Measurements from ENCODE around the gene SLC17A1.

The SLC17A1 gene

DNA sequence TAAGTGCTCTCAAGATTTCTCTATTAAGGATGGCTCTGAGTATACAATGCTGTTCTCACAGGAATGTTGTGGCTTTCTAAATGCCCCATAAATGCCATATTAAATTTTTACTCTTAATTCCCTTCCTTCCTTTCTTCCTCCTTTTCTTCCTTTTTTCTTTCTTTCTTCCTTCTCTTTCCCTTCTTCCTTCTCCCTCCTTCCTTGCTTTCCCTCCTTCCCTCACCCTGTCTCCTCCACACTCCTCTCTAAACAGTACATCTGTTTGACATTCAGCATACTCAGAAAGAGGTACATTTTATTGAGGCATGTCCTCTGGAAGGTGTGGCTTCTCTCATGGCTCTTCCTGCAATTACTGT, 433 bp upstream of the SLC17A1 start:
- FAIRE-seq = no peak

DNA sequence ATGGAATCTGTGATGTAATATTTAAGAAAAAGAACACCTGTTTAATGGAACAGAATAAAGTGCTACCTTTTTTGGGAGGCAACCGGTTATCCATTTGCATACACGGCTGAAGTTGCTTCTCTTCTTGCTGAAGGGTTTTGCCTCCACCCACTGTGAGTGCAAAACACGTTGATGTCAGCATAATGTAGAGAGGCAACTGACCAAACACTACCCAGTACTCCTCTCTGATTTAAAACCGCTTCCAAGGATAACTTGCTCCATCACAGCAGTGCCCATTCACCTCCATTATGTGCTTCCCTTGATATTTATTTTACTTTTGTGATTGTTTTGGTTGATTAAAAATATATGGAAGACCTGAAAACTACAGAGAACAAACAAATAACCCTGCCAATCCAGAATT, 1.4 kb downstream of the SLC17A1 start:
- FAIRE-seq = no peak

DNA sequence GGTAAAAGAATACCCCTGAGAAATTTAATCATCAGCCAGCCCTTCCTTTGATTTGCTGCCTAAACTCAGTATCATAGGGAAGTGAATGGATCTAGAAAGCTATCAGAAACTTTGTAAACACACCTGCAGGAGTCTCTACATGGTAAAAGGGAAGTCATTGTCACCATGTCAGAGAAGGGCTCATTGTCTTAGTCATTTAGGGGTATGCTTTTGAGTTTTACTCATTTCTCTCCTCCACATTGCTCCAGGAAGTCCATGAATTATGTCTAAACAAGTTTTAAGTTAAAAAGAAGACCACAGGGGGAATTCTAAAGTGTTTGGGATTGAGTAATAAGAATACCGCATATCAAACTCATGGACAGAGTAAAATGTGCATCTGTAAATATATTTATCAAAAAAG, 2.5 kb downstream of the SLC17A1 start:
- FAIRE-seq = no peak

DNA sequence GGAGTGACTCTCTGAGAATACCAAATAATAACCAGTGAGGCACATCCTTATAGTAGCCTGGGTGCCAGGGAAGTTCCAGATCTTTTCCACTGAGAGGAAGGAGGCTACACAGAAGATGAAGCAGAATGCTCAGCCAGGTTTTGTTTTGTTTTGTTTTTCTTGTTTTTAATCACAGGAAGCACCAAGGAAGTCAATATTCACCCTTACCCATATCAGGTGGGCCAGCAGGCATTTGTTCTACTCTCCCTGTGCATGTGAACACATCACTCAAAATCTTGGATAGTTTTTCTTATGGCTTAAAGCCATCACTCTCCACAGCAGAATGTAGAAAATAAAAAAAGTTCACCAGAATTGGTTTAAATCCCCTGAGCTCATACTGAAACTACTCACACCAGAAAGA, 10.5 kb downstream of the SLC17A1 start:
- FAIRE-seq = no peak

DNA sequence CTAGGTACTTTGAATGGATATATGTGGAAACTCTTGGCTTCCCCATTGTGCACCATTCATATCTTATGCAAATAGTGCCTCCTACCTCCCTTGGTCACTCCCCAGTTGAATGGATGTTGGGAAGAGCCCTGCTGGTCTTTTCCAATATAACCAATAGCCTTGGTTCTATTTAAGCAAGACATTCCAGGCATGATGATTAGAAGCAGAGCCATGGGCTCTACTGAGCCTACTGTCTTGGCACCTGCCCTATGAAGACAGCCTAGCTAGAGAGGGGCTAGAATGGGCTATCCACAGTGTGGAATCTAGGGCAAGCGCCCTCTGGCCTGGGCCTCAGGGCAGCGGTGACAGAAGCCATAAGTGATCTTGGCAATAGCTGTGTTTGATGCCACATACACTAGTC, 15.6 kb downstream of the SLC17A1 start:
- no peak for FAIRE-seq

DNA sequence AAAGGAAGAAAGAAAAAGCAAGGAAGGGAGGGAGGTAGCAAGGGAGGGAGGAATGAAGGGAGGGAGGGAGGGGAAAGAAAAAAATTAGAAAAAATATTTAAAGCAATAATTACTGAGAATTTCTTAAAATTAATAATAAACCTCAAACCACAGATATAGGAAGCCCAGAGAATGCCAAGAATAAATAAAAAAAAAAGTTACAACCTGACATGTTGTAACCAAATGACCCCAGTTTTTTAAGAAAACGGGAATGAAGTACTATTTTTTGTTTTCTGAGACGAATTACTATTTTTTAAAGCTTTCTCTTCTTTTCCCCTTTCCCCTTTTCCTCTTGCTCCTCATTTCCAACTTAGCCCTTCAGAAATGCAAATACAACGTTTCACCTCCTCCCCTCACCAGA, 16.7 kb downstream of the SLC17A1 start:
- no peak for FAIRE-seq

DNA sequence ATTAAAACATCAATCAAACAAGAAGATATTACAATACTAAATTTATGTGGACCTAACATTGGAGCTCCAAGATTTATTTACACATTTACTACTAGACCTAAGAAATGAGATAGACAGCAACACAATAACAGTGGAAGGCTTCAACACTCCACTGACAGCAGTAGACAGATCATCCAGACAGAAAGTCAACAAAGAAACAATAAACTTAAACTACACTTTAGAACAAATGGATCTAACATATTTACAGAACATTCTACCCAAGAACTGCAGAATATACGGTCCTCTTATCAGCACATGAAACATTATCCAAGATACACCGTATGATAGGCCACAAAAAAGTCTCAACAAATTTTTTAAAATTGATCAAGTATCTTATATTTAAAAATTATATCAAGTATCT, 27.0 kb downstream of the SLC17A1 start:
- FAIRE-seq = no peak

DNA sequence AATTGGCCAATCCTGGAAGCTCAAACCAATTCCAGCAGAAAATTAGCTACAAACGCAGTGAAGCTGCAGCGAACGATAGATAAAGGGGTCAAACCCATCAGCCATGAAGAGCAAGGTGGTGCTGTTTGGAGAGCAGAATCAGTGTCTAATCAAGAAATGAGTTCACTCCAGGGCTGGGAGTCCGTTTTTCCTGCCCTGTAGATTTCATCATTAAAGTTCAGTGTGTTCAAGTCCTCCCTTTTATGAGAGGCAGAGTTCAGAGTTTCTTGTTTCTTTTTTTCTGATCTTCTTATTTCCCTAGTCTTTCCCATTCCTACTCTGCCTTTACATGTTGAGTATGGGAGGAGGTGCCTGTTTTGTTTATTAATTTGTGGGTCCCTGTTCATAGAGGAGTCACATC, 30.4 kb downstream of the SLC17A1 start:
- FAIRE-seq = no peak

DNA sequence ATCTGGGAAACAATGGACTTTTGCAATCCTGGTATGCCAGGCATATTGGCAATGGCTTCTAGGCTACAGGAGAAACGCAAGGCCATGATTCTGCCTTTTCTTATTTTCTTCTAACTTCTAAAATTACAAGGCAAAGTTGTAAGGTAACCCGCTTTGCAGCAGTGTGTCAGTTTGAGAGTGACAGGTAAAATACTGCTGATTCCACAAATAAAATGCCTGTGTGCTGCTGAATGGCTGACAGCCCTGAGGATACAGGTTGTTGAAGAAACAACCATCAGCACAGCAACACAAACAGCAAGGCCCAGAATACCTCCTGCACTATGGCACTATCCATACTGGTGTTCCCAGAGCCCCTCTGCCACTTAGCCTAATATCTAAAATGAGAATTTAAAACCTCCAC, 37.1 kb downstream of the SLC17A1 start:
- no peak for FAIRE-seq

DNA sequence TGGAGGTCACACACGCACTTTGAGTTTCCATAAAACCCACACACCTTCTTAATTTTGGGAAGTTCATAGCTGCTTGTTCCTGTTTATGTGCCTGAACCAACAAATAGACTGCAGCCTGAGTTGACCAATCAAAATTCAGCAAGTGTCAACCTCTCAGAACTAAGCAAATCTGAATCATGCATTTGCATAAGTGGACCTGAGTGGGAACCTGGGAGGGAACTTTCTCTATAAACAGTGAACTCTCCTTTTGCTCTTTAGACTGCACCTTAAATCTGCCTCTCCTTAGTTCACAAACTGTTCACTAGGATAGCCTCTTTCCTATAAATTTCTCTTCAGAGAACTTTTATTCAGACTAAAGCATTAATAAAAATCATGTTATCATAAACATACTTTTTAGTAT, 37.9 kb downstream of the SLC17A1 start:
- no peak for FAIRE-seq

DNA sequence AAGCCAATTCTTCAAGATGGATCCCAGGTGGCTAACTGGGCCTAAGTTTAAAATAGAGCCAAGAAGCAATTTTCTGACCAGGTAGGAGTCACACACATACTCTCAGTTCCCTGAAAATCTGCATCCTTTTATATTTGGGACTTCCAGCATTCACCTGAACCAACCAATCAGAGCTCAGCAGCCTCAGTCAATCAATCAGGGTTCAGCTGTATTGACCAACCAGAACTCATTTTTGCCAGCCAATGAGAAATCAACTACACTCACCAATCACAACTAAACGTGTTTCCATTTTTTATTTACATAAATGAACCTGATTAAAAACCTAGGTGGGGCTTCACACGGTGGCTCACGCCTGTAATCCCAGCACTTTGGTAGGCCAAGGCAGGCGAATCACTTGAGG, 39.8 kb downstream of the SLC17A1 start:
- no peak for FAIRE-seq

DNA sequence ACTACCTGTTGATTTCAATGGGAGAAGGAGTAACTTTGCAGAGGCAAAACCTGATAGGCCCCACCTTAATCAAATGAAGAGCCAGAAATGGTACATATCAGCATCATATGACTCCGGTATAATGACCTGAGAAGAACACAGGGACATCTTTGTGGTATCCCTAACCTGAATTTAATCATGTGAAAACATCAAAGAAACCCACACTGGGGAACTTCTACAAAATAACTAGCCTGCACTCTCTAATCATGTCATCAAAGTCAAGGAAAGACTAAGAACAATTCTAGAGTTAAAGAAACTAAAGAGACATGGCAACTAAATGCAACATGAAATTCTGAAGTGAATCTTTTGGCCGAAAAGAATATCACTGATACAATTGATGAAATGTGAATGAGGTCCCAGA, 42.4 kb downstream of the SLC17A1 start:
- no peak for FAIRE-seq

DNA sequence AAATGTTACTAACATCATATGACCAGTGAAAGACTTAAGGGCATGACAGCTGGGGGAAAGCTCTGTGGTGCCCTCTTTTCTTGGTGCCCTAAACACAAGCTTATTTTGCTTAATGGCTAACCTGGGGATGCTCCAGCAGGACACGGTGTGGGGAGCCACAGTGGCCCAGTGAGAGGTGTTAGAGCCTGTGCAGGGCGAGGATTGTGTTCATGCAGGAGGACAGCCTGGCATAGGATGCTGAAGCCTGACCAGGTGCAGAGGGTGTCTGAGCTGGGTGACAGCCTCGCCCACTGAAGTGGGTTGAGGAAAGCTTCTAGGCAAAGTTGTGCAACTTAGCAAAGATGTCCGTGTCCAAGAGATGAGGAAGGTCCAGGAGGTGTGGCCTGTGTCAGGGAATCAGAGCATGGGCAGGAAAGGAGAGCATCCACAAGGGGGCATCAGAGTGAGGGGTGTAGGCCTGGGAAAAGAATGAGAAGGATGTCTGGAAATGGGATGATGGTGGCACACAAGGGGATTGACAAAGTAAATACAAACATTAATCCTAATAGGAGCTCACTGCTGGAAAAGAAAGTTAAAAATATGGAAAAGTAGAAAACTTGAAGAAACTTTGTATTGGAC, 43.4 kb downstream of the SLC17A1 start:
- FAIRE-seq = no peak

DNA sequence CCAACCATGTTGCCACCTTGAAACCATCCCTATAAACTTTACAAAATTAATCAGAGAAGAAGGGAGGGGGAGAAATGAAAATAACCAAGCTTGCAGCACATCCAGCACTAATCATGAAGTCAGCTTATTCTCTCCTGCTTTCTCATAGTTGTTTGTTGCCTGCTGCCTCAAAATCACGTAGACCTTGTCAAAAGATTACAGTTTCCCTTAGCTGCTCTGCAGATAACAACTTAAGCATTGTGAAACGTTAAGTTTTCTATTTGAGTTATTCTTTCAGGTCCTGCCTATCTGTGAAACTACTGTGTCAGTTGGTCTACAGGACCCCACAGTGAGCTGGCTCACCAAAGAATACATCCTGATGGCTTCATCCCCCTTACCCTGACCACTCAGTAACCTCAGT, 44.4 kb downstream of the SLC17A1 start:
- no peak for FAIRE-seq

DNA sequence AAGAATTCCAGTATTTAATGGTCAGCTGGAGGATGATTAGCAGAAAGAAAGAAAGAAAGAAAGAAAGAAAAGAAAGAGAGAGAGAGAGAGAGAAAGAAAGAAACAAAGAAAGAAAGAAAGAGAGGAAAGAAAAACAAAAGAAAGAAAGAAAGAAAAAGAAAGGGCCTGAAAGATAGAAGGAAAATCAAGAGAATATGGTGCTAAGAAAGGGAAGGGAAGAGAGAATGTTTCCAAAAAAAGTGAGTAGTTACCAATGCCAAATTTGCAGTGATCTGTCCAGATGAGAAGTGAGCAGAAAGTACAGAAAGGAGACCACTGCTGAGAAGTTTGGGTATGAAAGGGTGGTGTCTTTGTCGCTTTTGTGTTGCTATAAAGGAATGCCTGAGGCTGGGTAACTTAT, 50.7 kb downstream of the SLC17A1 start:
- no peak for FAIRE-seq

DNA sequence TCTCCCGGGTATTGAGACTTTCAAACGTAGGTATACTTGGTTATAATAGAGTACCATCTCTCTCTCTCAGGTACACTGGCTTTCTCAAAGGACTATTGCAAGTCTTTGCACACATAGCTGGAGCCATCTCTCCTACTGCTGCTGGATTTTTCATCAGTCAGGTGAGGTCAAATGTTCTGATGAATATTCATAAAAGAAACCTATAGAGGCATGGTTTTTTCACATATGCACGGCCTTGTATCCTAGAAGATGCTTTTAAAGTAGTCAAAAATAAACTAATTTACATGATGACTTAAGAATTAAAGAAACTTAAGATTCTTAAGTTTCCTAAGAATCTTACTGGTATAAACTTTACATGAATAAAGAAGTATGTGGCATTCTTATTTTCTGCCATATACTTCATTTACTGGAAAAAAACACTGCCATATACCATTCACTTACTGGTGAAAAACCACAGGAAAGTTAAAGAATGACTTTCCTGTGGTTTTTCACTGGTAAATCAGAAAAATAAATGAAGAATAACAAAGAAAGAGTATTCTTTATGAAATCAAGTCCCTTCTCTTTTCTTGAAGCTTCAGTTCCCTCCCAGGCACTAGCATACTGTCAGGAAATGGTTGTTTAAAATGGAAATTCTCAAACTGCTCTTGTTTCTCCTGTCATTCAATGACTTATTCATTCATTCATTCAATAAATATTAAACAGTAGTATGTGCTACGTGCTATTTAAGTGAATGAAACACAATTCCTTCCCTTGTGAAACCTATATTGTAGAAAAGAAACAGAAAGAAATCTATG, 53.8 kb downstream of the SLC17A1 start:
- no peak for FAIRE-seq

DNA sequence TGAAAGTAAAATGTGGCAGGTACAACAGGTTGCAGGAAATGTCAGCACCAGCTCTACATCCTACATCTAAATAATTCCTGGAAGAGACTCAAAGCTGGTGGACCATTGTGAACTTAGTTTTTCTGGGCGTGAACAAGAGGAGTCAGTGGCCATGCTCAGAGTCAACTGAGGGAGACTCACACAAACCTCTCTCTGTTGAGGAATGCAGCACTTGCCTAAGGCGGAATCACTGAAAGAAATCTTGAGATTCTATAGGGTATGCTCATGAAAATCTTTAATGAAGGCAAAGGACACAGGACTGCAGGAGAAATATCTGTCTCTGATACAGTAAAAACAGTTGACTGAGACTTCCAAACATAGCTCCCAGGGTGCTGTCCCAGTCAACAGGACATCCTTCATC, 54.8 kb downstream of the SLC17A1 start:
- no peak for FAIRE-seq

DNA sequence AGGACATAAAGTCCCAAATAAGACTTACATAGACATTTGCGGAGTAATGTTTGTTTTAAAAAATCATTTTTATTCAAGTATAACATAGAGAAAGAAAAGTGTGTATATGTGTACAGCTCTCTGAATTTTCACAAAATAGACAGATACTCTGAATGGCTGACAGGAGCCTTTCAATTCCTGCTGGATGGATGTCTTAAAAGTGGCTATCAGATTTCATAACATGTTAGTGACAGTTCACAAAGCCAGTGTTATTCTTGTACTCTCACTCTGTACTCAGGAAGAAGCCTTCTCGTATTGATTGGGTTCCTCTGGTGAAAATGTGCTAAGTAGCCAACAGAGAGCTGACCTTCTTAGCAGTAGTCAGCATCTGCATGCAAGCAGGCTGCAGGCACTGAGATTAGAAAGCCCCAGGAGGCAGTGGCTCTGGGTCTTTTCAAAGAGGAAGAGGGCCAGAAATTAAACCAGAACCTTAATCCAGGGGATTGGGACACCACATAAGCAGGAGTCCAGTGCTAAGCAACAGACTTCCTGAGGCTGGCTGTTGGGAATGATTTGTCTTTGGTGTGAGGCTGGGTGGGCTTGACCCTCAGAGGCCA, 57.6 kb downstream of the SLC17A1 start:
- FAIRE-seq = no peak

DNA sequence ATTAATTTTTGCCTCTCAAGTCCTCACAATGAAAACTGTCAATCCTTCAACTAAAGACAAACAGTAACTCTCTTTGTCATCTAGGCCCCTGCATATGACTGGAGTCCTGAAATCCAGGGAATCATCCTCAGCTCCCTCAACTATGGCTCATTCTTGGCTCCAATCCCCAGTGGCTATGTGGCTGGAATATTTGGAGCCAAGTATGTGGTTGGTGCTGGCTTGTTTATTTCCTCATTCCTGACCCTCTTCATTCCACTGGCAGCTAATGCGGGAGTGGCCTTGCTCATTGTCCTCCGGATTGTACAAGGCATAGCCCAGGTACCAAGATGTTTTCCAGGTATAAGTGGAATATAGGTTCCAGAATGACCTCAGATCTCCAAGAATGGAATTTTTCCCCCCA, 61.9 kb downstream of the SLC17A1 start:
- FAIRE-seq = no peak

DNA sequence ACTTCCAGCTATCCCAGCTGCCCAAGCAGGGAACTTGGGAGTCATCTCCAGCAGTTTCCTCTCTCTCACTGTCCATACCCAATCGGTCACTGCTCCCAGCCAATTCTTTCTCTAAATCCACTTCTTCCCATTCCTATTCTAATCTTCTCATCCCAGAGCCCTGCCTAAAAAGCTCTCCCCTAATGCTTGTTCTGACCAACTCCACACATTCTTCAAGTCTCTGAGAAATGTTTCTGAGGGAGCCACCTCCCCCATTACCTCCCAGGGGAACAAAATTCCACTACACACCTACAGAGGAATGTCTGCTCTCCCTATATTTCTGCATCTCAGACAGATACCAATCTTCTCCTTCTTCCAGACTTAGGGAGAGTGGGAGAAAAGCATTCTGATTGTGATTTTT, 63.3 kb downstream of the SLC17A1 start:
- no peak for FAIRE-seq

DNA sequence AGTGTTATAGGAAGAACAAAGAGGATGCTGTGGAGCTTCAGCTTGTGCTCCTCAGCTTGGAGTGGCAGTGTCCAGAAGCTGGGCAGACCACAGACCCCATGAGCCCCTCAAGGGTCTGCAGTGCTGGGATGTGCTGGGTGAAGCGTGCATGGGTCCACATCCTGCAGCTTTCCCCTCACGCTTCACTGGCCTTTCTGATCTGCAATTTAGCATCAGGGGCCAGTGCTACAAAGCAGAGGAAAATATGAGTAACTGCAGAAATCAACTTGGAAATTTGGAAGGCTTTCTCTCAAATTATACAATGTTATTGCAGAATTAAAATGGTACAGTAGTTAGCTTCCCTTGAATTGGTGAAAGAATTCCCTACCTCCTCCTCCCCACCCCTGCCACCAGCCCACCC, 67.2 kb downstream of the SLC17A1 start:
- FAIRE-seq = no peak

DNA sequence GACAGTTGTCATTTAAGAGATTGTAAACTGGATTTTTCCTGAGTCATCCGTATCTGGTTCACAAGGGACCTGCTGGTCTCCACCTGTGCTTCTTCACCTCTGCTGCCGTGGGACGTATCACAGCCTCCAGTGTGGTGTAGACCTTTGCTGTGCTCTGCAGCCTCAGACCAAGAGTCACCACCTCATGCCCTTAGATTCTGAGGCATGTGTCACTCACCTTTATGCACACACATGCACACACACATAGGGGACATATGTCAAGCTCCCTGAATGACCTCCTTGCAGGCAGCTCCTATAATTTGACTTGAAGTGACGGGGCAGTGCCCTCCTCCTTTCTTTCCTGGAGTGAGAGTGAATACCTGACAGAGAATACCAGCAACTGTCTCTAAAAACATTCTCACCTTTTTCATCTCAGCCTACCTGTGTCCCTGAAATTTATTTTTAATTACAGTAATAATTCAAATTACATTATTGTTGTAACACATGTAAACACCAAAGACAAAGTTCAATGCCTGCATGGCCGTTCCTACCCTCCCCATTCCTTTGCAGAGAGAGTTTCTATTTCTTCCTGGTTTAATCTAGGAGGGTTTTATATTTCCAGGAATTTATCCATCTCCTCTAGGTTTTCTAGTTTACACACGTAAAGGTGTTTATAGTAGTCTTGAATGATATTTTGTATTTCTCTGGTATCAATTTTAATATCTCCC, 73.8 kb downstream of the SLC17A1 start:
- FAIRE-seq = no peak

DNA sequence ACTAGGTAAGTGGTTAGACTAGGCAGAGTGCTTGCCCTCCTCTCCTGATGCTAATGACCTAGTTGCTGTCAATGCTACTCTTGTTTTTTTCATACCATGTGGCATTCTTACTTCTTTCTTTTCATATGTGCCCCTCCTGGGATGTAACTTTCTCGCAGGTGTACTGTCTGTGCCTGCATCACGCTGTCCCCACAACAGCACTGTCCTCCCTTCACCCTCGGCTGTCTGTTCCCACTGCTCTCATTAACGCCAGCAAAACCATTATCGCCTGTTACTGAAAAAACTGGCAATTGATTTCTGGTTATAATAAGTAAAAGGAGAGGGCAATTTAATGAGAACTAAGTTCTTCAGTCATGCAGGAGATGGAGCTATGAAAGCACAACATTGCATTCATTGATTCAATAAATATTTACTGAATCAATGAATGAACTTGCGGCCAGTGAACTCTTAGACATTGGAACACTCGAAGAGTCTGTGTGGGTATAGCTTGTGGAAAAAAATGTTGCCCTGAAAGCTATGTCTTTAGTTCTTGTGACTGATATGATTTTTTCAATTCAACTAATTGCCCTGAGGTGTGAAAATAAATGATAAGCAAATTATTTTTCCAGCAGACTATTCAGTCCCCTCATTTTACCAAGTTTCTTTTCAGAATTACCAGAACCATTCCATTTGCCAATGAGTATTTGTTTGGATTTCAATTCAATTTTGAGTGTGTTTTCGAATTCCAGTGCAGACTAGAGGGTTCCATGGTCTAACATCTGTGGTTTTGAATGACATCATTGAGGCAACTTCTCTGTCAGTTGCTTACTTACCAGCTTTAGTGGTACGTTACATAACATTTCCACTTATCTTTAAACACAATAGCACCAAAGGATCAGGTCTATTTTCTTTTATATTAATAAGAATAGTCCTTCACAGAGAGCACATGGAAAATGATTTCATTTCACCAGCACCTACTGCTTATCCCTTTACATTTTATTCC, 75.2 kb downstream of the SLC17A1 start:
- FAIRE-seq = no peak
